NCI-H2107 (cell line): ENCODE data around the gene DNMT3A.

Source experiments
- DNase-seq: peaks from one replicate; lab custom pipeline; 2025; lab: John Stamatoyannopoulos, UW

Gene DNMT3A

DNA sequence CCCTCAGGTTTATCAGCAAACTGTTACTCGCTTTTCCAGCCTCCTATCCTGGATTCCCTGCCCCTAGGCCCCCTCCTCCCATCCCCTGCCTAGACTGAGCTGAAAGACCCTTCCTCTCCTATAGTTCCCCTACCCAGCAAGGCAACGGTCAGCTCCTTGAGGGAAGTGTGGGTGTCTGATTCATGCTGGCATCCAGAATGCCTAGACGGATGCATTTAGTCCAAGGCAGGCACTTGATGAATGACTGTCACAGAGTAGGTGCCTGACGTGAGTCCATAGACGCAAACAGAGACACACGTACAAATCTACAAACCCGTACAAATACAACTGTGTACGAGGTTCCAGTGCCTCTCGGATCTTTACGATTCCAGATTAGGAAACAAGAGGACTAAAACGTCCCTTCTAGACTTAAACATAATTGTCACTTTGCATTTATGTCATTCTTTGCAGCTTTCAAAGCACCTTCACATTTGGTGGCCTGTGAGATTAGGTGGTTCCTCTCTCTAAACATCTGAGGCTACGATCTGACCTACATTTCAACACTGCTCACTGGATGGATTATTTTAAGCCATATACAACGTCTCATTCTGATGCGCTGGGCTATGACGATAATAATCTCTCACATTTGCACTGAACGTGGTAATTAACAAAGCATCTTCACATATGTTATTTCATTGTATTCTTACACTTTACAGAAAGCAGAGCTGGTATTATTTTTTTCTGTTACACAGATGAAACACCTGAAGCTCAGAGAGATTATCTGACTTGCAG is 36.7 kb downstream of the DNMT3A start:
- no peak for DNase-seq

DNA sequence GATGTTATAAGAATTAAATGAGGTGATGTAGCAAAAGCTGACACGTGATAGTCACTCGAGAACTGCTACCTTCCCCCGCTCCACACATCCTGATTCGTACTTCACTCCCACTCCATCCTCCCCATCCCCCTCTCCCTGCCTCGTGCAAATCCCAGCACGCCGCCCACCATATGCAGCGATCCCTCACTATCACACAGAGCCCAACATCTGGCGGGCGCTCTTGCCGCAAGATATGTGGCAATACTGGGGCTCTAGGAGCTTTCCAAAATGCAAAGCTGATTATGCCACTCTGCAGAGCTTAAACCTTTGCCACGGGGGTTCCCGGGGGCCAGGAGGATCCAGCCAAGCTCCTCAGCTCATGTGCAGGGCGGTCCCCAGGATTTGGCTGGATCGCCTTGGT is 37.4 kb downstream of the DNMT3A start:
- DNase-seq: no peak

- no peak for DNase-seq
Measured at GRCh38 chr2:25303633-25304236, 38.0 kb downstream of the DNMT3A start.

DNA sequence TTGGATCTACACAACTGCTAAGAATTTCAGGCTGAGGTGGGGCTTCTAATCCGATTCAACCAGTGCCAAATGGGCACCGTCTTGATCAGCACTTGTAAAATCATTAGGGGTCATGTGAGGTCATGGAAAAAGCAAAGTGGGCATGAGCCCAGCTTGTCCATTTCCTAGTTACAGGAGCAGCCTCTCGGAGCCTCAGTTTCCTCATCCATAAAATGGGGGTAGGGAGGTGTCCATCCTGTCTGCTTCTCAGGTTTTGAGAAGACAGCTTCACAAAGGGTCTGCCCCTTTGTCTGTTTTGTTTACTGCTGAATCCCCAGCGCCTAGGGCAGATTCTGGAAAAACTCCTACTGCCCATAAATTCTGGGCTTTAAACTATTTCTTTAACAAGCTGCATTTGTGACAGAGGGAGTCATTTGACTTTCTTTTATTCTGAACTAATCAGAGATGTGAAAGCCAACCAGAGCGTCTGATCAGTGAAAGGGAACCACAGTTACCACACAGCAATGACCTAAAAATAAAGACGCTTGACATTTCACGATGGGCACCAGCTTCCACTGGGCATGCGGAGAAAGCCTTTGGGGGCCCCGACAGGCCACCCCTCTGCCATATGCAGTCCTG is 38.9 kb downstream of the DNMT3A start:
- no peak for DNase-seq

DNA sequence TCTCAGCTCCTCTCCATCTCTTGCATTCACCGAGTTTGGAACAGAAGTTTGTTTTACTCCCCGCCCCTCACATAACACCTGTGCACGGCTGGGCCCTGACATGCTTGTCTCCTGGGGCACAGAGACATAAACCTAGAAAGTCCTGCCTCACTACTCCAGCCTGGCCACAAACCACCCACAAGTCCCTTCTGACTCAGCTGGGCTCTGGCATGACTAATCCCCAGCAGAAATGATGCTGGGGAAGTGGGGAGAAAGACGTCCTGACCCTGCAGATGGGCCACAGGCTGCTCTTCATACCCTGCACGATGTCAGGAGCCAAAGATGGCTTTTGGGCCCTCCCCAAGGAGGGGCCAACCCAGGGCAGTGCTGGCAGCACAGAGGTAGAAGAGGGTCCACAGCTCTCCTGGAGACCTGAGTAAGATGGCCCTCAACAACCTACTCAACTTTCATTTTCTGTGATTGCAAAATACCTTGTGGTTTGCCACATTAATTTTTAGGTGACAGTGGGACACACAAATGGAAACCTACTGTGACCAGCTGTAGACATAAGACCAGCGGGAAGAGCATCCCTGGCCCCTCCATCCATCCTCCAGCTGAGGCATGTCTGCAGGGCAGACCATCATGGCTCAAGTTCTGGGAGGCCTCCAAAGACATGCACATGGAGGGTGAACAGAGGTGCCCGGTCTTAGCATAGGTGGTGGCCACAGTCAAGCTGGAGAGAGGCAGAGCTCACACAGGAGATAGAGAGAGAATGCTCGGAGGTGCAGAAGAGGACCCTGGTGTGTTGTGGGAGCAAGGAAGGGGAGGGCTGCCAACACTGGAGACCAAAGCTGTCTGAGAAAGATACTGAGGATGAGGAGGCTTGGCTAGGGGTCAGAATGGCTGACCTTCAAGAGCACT is 40.0 kb downstream of the DNMT3A start:
- no peak for DNase-seq

GRCh38 chr2:25300001-25300400 is 41.7 kb downstream of the DNMT3A start:
- DNase-seq: no peak

- DNase-seq: no peak
Measured at GRCh38 chr2:25298776-25299431, 42.8 kb downstream of the DNMT3A start.

- DNase-seq: no peak
Measured at GRCh38 chr2:25297738-25298137, 44.0 kb downstream of the DNMT3A start.

DNA sequence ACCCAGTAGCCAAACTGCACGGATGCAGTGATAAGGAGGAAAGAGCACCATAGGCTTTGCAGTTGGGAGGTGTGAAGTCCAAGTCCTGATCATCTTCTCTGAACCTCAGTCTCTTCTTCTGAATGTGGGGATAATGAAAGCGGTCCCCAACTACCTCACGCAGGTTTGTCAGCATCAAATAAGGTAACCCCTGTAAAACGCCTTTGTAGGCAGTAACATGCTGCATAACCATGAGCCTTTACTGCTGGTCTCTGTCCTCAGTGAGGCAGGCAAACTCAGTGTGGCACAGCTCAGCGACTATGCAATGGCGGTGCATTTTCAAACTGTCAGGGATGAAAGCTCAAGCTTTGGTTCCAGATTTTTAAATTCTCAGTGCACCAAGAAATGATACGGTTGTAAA is 46.1 kb downstream of the DNMT3A start:
- DNase-seq: no peak

DNA sequence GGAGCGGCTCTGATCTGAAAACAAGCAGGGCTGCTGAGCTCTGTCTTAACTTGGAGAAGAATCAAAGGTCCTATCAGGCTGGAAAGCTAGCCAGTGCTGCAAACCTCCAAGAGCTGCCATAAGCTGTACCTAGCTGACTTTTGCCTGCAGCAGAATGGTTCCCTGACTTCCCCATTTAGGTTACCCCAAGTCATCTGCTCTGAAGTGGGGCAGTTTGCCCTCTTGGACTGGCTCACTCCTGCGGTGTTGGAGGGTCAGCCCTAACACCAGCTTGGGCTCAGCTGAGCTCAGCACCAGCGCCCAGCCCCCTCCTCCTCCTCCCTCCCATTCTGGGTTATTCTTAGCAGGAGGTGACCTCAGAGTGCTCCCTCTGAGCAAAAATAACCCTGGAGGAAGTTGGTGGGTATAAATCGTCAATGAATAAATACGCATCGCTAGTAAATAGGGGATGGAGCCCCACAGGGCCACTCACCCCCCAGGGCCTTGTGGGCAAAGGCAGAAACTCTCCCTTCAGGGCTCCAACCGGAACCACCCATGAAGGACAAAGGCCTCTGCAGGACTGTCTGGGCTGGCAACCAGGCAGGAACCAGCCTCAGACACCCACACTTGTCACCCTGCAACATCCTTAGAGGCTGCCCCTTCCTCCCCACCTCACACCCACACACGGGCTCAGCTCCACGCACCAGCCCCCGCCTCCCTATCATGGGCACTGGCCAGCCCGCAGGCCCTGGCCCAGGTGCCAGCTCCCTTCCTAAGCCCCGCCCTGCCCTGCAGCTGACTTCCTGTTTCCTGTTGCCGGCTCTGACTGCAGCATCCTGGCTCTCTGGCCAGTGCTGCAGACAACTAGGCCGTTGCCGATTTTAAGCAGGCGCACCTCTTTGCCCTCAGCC is 46.9 kb downstream of the DNMT3A start:
- DNase-seq: no peak

DNA sequence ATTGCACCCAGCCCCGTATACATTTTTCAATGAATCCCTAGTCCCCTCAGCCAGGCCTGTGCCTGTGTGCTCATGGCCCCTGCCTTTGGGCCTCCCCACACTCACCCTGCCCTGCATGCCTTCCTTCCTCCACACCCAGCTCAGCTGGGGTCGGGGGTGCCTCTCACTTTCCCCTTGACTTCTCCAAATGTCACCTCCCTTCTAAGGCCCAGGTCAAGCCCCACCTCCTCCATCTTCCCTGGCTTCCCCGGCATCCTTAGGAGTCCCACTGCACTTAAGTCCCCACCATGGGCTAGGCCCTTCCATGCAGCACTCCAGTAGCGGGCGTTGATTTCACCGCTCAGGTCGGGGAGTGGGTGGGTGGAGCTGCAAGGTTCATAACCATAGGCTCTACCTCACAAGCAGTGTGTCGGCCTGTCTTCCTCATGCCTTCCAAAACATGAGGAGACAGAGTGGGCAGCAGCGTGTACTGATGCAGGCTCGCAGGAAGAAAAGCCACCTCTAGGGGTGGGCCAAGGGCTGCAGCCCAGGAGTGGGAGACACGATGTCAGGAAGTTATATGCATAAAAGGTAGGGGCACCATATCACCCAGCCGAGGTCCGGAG is 47.7 kb downstream of the DNMT3A start:
- no peak for DNase-seq

DNA sequence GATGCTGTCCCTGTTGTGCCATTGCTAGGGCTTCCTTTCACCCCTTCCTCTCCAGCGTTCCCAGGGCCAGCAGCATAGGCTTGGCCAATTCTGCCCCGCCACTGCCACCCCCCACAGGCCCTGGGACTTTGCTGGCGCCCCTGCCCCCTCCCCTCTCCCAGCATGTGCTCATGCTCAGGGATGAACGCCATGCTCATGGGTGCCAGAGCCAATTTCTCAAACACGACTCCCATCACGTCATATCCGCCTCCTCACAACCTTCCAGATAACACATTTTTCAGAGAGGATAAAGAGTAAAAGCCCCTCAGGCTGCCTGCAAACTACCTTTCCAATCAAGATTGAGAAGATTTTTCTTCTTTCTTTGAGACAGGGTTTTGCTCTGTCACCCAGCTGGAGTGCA is 48.6 kb downstream of the DNMT3A start:
- DNase-seq: no peak

DNA sequence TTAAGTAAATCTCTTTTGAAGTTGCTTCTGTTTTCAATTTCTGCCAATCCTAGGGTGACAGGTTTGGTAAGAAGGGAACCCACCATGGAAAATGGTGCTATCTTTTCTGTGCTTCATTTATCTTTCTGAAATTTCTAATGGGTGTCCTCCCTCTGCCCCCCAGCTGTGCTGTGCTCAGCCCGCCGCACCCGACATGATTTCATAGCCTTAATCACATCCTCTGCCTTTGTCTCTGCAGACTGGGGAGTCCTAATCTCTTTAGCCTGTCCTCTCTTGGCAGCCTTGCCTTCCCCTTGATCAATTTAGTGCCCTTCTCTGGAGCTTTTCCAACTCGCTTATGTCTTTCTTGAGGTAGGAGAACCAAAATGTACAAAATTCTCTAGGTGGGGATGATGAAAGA is 49.3 kb downstream of the DNMT3A start:
- DNase-seq: no peak

DNA sequence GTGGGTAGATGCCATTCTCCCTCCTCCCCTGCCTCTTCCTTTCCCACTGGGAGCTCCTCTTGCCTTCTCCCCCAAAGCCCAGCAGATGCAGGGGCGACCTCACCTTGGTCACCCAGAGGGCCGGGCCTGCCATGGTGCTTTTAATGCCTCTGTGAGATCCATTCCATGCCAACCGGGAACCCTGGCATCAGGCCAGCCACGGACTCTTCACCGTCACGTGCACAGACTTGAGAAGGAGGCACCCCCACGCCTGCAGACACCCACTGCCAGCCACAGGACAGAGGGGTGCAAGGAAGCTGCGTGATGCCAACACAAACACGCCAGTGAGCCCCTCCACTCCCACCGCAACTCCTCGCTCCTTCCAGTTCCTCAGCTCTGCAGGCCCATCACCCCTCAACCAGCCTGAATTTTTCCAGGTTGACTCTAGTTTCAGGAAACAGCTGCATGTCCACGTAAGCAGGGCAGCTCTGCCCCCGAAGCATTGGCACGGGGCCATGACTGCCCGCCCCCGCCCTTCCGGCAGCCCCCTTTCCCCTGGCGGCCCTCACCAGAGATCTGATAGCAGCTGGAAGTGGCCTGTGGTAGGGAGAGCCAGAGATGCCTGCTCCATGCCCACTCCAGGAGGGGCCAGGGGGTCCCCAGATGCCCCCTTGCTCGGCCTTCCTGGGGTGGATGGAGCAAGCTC is 50.8 kb downstream of the DNMT3A start:
- no peak for DNase-seq

DNA sequence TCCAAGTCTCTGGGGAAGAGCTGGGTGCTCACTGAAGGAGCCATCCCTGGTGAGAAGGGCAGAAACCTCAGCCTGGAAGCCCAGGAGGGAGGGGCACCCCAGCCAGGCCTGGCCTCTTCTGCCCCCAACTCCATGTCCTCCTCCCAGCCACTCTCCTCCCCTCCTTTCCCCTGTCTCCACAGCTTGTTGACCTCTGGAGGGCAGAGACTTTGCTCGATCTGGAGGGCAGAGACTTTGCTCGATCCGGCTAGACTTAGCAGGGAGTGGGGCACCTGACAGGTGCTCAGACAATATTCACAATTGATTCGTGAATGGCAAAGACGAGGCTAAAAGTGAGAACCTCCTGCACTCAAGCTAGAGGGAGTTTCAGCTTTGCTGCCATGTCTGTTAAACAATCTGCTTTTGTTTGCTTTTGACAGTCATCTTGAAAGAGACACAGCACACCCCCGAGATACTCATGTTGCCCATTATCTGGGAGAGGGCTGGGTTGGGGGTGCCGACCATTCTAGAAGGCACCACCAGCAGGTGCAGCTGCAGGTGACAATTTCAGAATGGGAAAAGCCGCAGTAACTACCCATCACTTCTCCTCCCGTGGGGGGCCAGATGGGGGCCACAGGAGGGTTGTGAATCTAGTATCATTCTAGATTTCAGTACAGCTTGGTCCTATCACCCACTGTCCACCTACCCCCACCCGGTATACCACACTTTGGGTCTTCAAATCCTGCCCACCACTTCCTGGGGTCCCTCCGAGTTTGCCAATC is 54.8 kb downstream of the DNMT3A start:
- no peak for DNase-seq

- DNase-seq: no peak
Measured at GRCh38 chr2:25286025-25286400, 55.7 kb downstream of the DNMT3A start.

DNA sequence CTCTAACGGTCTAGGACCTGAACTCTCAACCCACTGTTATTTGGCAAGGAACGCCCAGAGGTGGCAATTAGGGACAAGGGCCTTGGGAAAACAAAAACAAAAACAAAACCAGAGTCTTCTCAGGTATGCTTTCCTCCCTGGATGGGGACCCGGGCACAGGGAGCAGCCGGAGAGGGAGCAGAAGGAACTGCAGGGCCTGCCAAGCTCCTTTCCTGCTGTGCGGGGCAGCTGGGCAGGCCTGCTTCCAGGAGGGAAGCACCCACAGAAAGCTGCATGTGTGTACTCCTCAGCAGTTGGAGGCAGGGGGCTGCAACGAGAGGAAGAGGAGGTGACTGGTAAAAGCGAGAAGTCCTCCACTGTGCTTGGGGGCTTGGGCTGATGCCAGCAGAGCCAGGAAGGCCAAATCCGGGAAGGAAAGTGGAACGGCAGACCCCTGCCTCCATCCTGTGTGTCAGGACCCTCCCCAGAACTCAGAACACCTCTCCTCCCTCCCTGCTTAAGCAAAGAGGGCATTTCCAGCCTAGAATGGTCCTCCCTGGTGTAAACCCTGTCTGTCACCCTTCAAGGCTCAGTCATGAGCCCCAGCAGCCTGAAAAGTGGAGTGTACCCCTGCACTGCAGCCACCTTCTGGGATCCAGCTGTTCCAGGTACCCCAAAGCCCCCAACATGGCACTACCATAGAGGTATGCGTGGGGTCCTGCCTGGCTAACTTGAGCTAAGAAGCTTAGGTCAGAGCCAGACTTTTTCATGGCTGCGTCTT is 56.3 kb downstream of the DNMT3A start:
- no peak for DNase-seq

GRCh38 chr2:25284756-25285155 is 57.0 kb downstream of the DNMT3A start:
- no peak for DNase-seq
